HG03378 (cell line): Measurements from ENCODE around the gene EPHA8.

Experiments
- ATAC-seq: cut with Tn5 transposase; IDR thresholded peaks from one replicate; pipeline ENCODE4 v1.9.1; 2021; ENCODE audit warnings: mild to moderate bottlenecking, moderate library complexity; ENCODE audit not compliant: unreplicated experiment

EPHA8 gene

GRCh38 chr1:22562584-22563583 lies at the start of gene EPHA8:
TSS of gene EPHA8 (plus strand) at chr1:22563489. CDS start at chr1:22563636, 147 bp downstream.
- ATAC-seq: no peak

GRCh38 chr1:22516906-22517571 lies 46.2 kb upstream of the EPHA8 start:
- no peak for ATAC-seq

DNA sequence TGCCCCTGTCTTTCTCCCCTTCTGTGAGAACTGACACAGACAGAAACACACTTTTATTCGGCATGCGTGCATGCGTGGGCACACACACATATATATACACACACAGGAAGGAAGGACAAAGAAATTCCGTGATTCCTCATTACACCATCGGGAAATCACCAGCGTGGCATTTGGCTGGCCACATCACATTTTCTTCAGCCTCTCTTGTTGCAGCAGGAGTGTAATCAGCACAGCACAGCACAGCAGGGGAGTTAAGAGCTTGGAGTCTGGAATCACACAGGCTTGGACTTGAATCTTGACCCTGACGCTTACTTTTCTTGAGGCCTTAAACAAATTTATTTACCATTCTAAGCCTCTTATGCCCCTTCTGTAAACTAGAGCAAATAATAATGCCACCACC lies 45.3 kb upstream of the EPHA8 start:
- no peak for ATAC-seq

DNA sequence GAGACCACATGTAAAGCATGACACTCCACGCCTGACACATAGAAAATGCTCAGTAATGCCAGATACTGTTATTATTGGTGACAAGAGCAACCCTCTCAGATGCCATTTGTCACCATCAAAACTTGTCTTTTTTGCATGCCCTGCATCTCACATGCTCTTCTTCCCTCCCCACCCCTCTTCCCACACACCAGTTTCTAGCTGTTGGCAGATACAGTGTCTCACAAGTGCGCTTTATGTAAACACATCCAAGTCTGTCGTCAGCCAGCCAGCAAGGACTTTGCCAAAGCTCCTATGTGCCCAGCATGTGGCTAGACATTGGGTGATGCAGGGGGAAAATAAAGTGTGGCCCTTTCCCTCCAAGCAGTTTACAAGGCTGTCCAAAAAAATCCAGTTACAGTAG lies 44.9 kb upstream of the EPHA8 start:
- ATAC-seq: no peak

GRCh38 chr1:22520871-22521270 lies 42.4 kb upstream of the EPHA8 start:
- ATAC-seq: no peak

GRCh38 chr1:22521692-22522091 lies 41.6 kb upstream of the EPHA8 start:
- no peak for ATAC-seq

GRCh38 chr1:22522221-22522743 lies 41.0 kb upstream of the EPHA8 start:
- ATAC-seq: no peak

- ATAC-seq: no peak
These were observed 38.8 kb upstream of the EPHA8 start for GRCh38 chr1:22524481-22524880.

DNA sequence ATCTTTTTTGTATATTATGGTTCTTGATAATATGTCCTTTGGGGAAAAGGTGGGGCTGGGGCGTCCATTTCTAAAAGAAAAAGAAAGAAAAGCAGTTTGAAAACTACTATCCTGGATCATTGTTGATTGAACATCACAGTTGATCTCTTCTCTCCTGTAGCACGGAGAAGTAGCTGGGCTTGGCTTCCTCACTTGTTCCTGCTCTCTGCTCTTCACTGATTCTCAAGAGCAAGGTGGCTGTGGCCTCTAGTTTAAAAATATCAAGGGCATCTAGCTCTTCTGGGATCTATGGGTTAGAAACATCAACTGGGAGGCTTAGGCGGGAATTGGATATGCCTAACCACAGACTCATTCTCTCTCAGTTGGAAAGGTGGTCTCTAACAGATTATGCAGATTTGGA lies 38.1 kb upstream of the EPHA8 start:
- ATAC-seq: no peak

GRCh38 chr1:22525646-22526045 lies 37.6 kb upstream of the EPHA8 start:
- ATAC-seq: no peak

DNA sequence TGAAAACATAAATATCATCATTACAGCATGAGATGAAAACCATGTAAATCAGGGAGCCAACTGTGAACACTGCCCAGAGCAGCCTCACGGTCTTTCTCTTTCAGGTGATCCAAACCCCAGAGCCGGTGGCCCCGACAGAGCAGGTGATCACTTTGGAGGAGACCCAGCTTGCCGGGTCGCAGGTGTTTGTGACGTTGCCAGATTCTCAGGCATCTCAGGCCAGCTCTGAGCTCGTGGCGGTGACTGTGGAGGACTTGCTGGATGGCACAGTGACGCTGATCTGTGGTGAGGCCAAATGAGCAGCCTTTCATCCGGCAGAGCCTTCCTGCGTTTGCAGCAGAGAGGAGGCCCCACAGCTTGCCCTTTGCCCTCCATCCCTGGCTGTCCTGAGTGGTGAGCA lies 37.2 kb upstream of the EPHA8 start:
- ATAC-seq: no peak

DNA sequence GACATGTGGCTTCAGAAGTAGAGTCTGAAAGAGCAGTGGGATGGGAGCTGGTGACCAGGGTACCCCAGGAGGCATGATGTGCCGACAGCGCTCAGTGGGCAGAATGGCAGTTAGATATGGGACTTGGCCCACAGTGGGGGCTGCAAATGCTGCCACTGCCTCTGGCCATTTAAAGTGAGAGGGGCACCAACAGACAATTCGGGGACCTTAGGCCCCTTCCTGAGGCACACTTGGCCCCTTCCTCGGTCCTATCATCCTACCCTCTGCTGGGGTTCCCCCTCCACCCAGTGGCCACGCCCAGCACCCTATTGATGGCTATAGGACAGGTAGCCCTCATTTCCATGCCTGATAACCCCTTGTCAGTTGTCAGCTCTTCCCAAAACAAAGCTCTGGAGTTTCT lies 36.6 kb upstream of the EPHA8 start:
- no peak for ATAC-seq

GRCh38 chr1:22527122-22527521 lies 36.2 kb upstream of the EPHA8 start:
- no peak for ATAC-seq

GRCh38 chr1:22527555-22528296 lies 35.6 kb upstream of the EPHA8 start:
- no peak for ATAC-seq

GRCh38 chr1:22528451-22528850 lies 34.8 kb upstream of the EPHA8 start:
- ATAC-seq: no peak

- no peak for ATAC-seq
These were observed 33.2 kb upstream of the EPHA8 start for GRCh38 chr1:22529901-22530621.

GRCh38 chr1:22530715-22531114 lies 32.6 kb upstream of the EPHA8 start:
- ATAC-seq: no peak

DNA sequence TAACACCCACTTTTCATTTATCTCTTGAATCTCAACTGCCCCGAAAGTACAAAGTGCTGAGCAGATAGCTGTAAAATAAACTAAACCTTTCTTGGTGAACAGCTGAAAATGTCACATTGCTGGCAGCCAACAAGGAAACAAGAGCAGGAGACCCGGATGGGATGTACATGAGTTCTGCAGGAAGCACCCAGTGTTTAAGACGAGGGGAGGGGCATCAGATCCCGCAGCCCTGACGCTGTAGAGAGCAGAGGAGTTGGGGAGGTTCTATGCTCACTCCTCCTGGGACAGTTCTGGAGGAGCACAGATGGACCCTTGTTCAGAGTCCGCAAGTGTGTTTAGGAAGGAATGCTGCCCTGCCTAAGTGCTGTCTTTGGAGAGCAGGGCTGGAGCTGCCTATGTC lies 32.0 kb upstream of the EPHA8 start:
- ATAC-seq: no peak

GRCh38 chr1:22533244-22533895 lies 29.9 kb upstream of the EPHA8 start:
- ATAC-seq: no peak

DNA sequence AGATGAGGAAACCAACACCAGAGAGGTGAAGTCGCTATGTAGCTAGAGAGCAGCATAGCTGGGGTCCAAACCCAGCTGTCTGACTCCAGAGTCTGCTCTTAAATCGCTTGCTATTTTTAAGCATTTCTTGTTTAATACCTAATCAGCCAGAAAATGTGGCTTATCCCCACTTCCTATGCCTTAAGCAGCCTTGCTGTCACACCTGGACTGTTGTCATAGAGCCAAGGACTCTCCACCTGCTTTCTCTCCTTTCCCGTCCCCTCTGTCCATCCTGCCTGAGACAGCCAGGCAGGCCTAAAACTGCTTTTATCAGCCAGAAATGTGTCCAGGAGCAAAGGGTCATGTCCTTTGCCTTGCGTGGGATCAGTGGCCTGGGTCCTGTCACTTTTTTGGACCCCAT lies 28.3 kb upstream of the EPHA8 start:
- no peak for ATAC-seq
